Hepatic stellate cell (primary cell): ENCODE results near the gene EPRS1.
"Not testable (repeated sequence)": the region's sequence is repeated elsewhere in the genome, so short reads cannot be mapped to it uniquely, and the experiment has no call there.

Source experiments
- DNase-seq: peaks from one replicate; pipeline ENCODE4 v3.0.0; 2011; ENCODE audit warnings: low spot score

The EPRS1 gene

GRCh38 chr1:220038640-220039039, 7.7 kb downstream of the EPRS1 start:
- DNase-seq, result no peak

- DNase-seq, result not testable (repeated sequence)
Measured at GRCh38 chr1:220037810-220038209, 8.5 kb downstream of the EPRS1 start.

- DNase-seq, result no peak
Measured at GRCh38 chr1:220032911-220033310, 13.4 kb downstream of the EPRS1 start.

GRCh38 chr1:220031287-220031686, 15.0 kb downstream of the EPRS1 start:
- no peak for DNase-seq

GRCh38 chr1:220028346-220028895, 17.9 kb downstream of the EPRS1 start:
- no peak for DNase-seq

- no peak for DNase-seq
Measured at GRCh38 chr1:220019071-220019470, 27.2 kb downstream of the EPRS1 start.

GRCh38 chr1:220013497-220013896, 32.8 kb downstream of the EPRS1 start:
- DNase-seq, result no peak

GRCh38 chr1:220012259-220012658, 34.0 kb downstream of the EPRS1 start:
- DNase-seq, result no peak

GRCh38 chr1:220011620-220012019, 34.7 kb downstream of the EPRS1 start:
- DNase-seq, result no peak

GRCh38 chr1:220007438-220007837, 38.9 kb downstream of the EPRS1 start:
- no peak for DNase-seq

GRCh38 chr1:220005489-220005888, 40.8 kb downstream of the EPRS1 start:
- DNase-seq, result no peak

- no peak for DNase-seq
Measured at GRCh38 chr1:220003610-220004299, 42.5 kb downstream of the EPRS1 start.

- no peak for DNase-seq
Measured at GRCh38 chr1:220003015-220003414, 43.3 kb downstream of the EPRS1 start.

GRCh38 chr1:220001095-220001501, 45.2 kb downstream of the EPRS1 start:
- peak; percentile 16 for DNase-seq

GRCh38 chr1:219999821-220000220, 46.5 kb downstream of the EPRS1 start:
- DNase-seq, result no peak
